HepG2 (cell line): ENCODE results near the gene KLHL35. TPM values are rescaled to one million over a fixed set of nuclear protein-coding genes. Genes with fewer than 3 reads are reported as not detected.

Source experiments
- CREB1 ChIP-seq, 2 experiments: fragments of 450-650 bp in 1 of 2; IDR thresholded peaks; 2 replicates each; pipeline ENCODE4 v1.6.1; 2016 to 2017; ENCODE audit warnings: control low read depth in 1 of 2, mild to moderate bottlenecking in 1 of 2, missing compliant biosample characterization in 1 of 2, missing genetic modification characterization in 1 of 2
- DPF2 ChIP-seq: sonication (generic); formaldehyde crosslinking; IDR thresholded peaks from 2 replicates; pipeline ENCODE4 v1.4.0; 2020; ENCODE audit warnings: mild to moderate bottlenecking, low read depth, missing genetic modification reagents, borderline replicate concordance
- HOXA7 ChIP-seq: sonication (generic); formaldehyde crosslinking; IDR thresholded peaks from 2 replicates; pipeline ENCODE4 v1.8.1; 2022; ENCODE audit warnings: mild to moderate bottlenecking, missing genetic modification reagents, moderate library complexity
- NFE2 ChIP-seq: sonication (generic); formaldehyde crosslinking; IDR thresholded peaks from 2 replicates; pipeline ENCODE4 v1.4.0; 2020; ENCODE audit warnings: missing genetic modification reagents
- NKX3-1 ChIP-seq: sonication (generic); formaldehyde crosslinking; IDR thresholded peaks from 2 replicates; pipeline ENCODE4 v1.5.0; 2020; ENCODE audit warnings: missing genetic modification reagents
- ZNF3 ChIP-seq: IDR thresholded peaks from 2 replicates; pipeline ENCODE4 v1.7.0; 2017; ENCODE audit warnings: inconsistent platforms
- ZNF768 ChIP-seq: sonication (generic); formaldehyde crosslinking; IDR thresholded peaks from 2 replicates; pipeline ENCODE4 v1.4.0; 2020; ENCODE audit warnings: missing genetic modification reagents
- ZNF777 ChIP-seq: sonication (generic); formaldehyde crosslinking; IDR thresholded peaks from 2 replicates; pipeline ENCODE4 v1.4.0; 2020; ENCODE audit warnings: missing genetic modification reagents
- polyA plus RNA-seq, 8 experiments: library from polyadenylated mRNA; depleted of rRNA in 3 of 8; stranded (reverse) in 7 of 8; unstranded in 1 of 8; fragments of >200 nt; fragmentation: Illumina TruSeq in 4 of 8; extraction: Trizol in 4 of 8; gene quantifications; 2 replicates each; pipeline versions ENCODE4 v1.2.1 to v1.2.3, GENCODE V29; 2011 to 2016; ENCODE audit warnings: low read depth in 4 of 8, missing spikeins in 1 of 8, mixed read lengths in 1 of 8; ENCODE audit not compliant: insufficient read depth in 1 of 8
- total RNA-seq, 5 experiments: library from RNA; depleted of rRNA; stranded (reverse); fragments of >200 nt; fragmentation: Illumina TruSeq; extraction: Trizol; gene quantifications; 2 replicates each; pipeline ENCODE4 v1.2.3, GENCODE V29; 2016; ENCODE audit warnings: low read depth in 1 of 5
- TF ChIP-seq, protein P1 (sequence below): IDR thresholded peaks from 2 replicates; pipeline ENCODE4 v1.6.1; 2016; ENCODE audit warnings: missing genetic modification reagents, missing compliant biosample characterization
- TF ChIP-seq, protein P2 (sequence below): sonication (generic); formaldehyde crosslinking; IDR thresholded peaks from 2 replicates; pipeline ENCODE4; 2020; ENCODE audit warnings: missing genetic modification reagents, mild to moderate bottlenecking, borderline replicate concordance
- TF ChIP-seq, protein P3 (sequence below): sonication (generic); formaldehyde crosslinking; IDR thresholded peaks from 2 replicates; pipeline ENCODE4 v1.4.0; 2020; ENCODE audit warnings: low read depth, mild to moderate bottlenecking, missing genetic modification reagents
- TF ChIP-seq, protein P4 (sequence below), 2 experiments: sonication (generic) in 1 of 2; formaldehyde crosslinking in 1 of 2; IDR thresholded peaks; 2 replicates each; pipeline versions ENCODE4 v1.4.0 to v1.6.1; 2016 to 2020; ENCODE audit warnings: borderline replicate concordance in 1 of 2, low read depth in 1 of 2, mild to moderate bottlenecking in 1 of 2, missing genetic modification reagents in 1 of 2
- TF ChIP-seq, protein P5 (sequence below): sonication (generic); formaldehyde crosslinking; IDR thresholded peaks from 2 replicates; pipeline ENCODE4 v1.5.1; 2020; ENCODE audit warnings: mild to moderate bottlenecking, missing genetic modification reagents, moderate library complexity

KLHL35 gene
- total and polyA plus RNA-seq, 2 of the 13 experiments (the other 11 are each of a cell fraction or from before 2014, with no cell fraction given): not detected

DNA sequence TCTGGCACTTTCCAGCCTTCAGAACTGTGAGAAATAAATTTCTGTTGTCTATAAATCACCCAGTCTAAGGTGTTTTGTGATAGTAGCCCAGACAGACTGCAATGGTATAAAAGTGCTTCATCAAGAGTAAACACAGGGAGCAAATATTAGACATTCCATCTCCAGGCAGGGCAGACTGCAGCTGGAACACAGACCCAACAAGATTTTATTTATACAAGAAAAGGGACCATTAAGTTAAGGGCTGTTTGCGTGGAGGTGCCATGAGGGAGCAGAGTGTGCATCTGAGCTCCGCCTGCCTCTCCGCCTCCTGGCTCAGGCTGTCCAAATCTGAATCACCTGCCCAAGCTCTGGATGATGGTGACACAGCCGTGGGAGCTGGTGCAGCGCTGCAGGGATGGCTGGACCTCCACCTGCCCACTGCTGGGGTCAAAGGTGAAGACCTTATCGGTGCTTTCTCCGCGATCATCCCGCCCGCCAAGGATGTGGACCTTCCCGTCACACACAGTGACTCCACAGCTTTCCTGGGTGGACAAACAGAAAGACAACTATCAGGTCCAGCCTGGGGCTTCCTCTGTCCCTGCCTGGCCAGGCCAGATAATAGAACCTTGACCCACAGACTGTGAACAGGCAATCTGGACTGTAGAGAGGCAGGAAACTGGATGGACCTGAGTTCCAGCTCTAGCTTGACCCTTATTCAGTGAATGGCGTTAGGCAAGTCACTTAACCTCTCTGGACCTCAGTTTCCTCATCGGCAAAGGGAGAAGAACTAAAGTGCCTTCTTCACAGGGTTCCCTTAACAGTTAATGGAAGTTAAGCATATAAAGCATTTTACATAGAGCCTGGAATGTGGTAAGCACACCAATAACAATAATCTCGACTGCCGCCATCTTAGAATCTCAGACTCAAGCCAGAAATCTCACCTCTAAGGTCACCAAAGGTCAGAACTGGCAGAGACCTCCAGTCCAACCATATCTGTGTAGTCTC, 10.5 kb downstream of the KLHL35 start (continued):
- TF ChIP-seq, protein P1, sequence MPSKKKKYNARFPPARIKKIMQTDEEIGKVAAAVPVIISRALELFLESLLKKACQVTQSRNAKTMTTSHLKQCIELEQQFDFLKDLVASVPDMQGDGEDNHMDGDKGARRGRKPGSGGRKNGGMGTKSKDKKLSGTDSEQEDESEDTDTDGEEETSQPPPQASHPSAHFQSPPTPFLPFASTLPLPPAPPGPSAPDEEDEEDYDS: no peak
- TF ChIP-seq ZNF3 (CRISPR knock-in tag): no peak
- TF ChIP-seq NFE2: no peak
- no peak for TF ChIP-seq CREB1 (IDR thresholded peaks at IDR 0.05)
- 0 out of 2 replicates have a peak, but pooled peaks have one; percentile 12 for TF ChIP-seq CREB1 (CRISPR knock-in tag; IDR thresholded peaks at IDR 0.05)
- no peak for TF ChIP-seq NKX3-1 (CRISPR knock-in tag)
- peak; percentile 24; the same call in 1 of the 2 replicates for TF ChIP-seq ZNF768 (CRISPR knock-in tag)
- TF ChIP-seq, protein P2, sequence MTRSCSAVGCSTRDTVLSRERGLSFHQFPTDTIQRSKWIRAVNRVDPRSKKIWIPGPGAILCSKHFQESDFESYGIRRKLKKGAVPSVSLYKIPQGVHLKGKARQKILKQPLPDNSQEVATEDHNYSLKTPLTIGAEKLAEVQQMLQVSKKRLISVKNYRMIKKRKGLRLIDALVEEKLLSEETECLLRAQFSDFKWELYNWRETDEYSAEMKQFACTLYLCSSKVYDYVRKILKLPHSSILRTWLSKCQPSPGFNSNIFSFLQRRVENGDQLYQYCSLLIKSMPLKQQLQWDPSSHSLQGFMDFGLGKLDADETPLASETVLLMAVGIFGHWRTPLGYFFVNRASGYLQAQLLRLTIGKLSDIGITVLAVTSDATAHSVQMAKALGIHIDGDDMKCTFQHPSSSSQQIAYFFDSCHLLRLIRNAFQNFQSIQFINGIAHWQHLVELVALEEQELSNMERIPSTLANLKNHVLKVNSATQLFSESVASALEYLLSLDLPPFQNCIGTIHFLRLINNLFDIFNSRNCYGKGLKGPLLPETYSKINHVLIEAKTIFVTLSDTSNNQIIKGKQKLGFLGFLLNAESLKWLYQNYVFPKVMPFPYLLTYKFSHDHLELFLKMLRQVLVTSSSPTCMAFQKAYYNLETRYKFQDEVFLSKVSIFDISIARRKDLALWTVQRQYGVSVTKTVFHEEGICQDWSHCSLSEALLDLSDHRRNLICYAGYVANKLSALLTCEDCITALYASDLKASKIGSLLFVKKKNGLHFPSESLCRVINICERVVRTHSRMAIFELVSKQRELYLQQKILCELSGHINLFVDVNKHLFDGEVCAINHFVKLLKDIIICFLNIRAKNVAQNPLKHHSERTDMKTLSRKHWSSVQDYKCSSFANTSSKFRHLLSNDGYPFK (CRISPR knock-in tag): peak; percentile 62; the same call in 1 of the 2 replicates
- no peak for TF ChIP-seq ZNF777 (CRISPR knock-in tag)
- TF ChIP-seq, protein P3, sequence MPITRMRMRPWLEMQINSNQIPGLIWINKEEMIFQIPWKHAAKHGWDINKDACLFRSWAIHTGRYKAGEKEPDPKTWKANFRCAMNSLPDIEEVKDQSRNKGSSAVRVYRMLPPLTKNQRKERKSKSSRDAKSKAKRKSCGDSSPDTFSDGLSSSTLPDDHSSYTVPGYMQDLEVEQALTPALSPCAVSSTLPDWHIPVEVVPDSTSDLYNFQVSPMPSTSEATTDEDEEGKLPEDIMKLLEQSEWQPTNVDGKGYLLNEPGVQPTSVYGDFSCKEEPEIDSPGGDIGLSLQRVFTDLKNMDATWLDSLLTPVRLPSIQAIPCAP (CRISPR knock-in tag): no peak
- TF ChIP-seq, protein P4, sequence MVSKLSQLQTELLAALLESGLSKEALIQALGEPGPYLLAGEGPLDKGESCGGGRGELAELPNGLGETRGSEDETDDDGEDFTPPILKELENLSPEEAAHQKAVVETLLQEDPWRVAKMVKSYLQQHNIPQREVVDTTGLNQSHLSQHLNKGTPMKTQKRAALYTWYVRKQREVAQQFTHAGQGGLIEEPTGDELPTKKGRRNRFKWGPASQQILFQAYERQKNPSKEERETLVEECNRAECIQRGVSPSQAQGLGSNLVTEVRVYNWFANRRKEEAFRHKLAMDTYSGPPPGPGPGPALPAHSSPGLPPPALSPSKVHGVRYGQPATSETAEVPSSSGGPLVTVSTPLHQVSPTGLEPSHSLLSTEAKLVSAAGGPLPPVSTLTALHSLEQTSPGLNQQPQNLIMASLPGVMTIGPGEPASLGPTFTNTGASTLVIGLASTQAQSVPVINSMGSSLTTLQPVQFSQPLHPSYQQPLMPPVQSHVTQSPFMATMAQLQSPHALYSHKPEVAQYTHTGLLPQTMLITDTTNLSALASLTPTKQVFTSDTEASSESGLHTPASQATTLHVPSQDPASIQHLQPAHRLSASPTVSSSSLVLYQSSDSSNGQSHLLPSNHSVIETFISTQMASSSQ (IDR thresholded peaks at IDR 0.05; ENCODE audit: low read depth): no peak
- TF ChIP-seq, protein P4 (CRISPR knock-in tag; IDR thresholded peaks at IDR 0.05; ENCODE audit: borderline replicate concordance): no peak
- TF ChIP-seq, protein P5, sequence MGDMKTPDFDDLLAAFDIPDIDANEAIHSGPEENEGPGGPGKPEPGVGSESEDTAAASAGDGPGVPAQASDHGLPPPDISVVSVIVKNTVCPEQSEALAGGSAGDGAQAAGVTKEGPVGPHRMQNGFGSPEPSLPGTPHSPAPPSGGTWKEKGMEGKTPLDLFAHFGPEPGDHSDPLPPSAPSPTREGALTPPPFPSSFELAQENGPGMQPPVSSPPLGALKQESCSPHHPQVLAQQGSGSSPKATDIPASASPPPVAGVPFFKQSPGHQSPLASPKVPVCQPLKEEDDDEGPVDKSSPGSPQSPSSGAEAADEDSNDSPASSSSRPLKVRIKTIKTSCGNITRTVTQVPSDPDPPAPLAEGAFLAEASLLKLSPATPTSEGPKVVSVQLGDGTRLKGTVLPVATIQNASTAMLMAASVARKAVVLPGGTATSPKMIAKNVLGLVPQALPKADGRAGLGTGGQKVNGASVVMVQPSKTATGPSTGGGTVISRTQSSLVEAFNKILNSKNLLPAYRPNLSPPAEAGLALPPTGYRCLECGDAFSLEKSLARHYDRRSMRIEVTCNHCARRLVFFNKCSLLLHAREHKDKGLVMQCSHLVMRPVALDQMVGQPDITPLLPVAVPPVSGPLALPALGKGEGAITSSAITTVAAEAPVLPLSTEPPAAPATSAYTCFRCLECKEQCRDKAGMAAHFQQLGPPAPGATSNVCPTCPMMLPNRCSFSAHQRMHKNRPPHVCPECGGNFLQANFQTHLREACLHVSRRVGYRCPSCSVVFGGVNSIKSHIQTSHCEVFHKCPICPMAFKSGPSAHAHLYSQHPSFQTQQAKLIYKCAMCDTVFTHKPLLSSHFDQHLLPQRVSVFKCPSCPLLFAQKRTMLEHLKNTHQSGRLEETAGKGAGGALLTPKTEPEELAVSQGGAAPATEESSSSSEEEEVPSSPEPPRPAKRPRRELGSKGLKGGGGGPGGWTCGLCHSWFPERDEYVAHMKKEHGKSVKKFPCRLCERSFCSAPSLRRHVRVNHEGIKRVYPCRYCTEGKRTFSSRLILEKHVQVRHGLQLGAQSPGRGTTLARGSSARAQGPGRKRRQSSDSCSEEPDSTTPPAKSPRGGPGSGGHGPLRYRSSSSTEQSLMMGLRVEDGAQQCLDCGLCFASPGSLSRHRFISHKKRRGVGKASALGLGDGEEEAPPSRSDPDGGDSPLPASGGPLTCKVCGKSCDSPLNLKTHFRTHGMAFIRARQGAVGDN: peak; percentile 82
- peak; percentile 49; the same call in 1 of the 2 replicates for TF ChIP-seq DPF2
- TF ChIP-seq HOXA7 (CRISPR knock-in tag): no peak
